Nephron progenitor cell (in vitro differentiated cells): Measurements from ENCODE around the gene ADAM12.

ENCODE experiments used
- DNase-seq: peaks from one replicate; pipeline ENCODE4 v3.0.0; 2021
- H3K27ac Mint-ChIP-seq: 2 replicates; pipeline ENCODE4 v1.8.0; 2021; ENCODE audit warnings: mild to moderate bottlenecking, moderate library complexity, mixed read lengths
- H3K27me3 Mint-ChIP-seq: 2 replicates; pipeline ENCODE4 v1.8.0; 2021; ENCODE audit warnings: mild to moderate bottlenecking, low read depth, mixed read lengths; ENCODE audit not compliant: poor library complexity
- H3K36me3 Mint-ChIP-seq: 2 replicates; pipeline ENCODE4 v1.8.0; 2021; ENCODE audit warnings: low read depth, mixed read lengths
- H3K4me1 Mint-ChIP-seq: 2 replicates; pipeline ENCODE4 v1.8.0; 2021; ENCODE audit warnings: mixed read lengths
- H3K4me3 Mint-ChIP-seq: 2 replicates; pipeline ENCODE4 v1.8.0; 2021; ENCODE audit warnings: mild to moderate bottlenecking, moderate library complexity, mixed read lengths
- H3K9me3 Mint-ChIP-seq: 2 replicates; pipeline ENCODE4 v1.8.0; 2021; ENCODE audit warnings: mild to moderate bottlenecking, moderate library complexity, mixed read lengths
- TF ChIP-seq, protein P1 (sequence below): fragments of 200-600 bp; sonication (generic); IDR thresholded peaks from 2 replicates; pipeline ENCODE4 v1.5.0; 2021; ENCODE audit warnings: antibody characterized with exemption

Gene ADAM12

DNA sequence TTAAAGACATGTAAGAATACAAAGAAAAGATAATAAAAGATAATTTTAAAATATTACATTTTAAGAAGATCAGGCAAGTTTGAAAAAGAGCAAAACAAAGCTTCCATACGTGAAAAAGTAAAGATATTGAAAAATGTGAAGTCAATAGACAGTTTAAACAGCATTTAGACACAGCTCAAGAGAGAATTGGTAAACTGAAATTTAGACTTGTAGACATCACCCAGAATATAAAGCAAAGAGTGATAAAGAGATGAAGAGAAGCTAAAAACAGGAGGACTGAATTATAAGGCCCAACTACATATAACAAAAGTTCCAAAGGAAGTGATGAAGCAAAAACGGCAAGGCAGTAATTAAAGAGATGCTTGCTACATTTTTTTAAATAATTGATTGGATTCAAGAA is 13.8 kb downstream of the ADAM12 start:
- peaks cover 22% of the 10 kb centered on the region for H3K36me3 Mint-ChIP-seq
- no peaks in the 10 kb centered on the region for H3K4me1 Mint-ChIP-seq
- TF ChIP-seq, protein P1, sequence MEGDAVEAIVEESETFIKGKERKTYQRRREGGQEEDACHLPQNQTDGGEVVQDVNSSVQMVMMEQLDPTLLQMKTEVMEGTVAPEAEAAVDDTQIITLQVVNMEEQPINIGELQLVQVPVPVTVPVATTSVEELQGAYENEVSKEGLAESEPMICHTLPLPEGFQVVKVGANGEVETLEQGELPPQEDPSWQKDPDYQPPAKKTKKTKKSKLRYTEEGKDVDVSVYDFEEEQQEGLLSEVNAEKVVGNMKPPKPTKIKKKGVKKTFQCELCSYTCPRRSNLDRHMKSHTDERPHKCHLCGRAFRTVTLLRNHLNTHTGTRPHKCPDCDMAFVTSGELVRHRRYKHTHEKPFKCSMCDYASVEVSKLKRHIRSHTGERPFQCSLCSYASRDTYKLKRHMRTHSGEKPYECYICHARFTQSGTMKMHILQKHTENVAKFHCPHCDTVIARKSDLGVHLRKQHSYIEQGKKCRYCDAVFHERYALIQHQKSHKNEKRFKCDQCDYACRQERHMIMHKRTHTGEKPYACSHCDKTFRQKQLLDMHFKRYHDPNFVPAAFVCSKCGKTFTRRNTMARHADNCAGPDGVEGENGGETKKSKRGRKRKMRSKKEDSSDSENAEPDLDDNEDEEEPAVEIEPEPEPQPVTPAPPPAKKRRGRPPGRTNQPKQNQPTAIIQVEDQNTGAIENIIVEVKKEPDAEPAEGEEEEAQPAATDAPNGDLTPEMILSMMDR, result no peak
- H3K9me3 Mint-ChIP-seq, result peaks cover 37% of the 10 kb centered on the region
- no peak for DNase-seq
- H3K27ac Mint-ChIP-seq, result no peak overlapping the region
- peaks cover 8% of the 10 kb centered on the region for H3K27me3 Mint-ChIP-seq
- H3K4me3 Mint-ChIP-seq, result no peak overlapping the region

DNA sequence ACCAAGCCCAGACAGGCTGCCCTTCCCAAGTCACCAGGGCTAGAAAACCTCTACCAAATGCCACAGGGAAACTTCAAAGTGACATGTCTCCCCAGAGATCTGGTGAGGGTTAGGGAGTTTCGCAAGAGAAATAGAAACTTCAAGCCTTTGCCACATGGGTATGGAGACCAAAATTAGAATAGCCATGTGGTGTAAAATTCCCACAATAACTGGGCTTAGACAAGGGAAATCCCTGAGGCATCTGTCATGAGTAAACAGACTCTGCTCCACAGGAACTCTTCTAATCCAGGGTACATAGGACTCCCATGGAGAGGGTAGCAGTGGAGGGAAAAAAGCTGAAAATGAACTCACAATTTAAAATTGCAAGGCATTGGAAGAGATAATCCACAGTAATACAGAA is 14.3 kb downstream of the ADAM12 start:
- Mint-ChIP-seq H3K27ac (no peak overlapping the region), H3K9me3 (peaks cover 37% of the 10 kb centered on the region), H3K36me3 (peaks cover 22% of the 10 kb centered on the region)

DNA sequence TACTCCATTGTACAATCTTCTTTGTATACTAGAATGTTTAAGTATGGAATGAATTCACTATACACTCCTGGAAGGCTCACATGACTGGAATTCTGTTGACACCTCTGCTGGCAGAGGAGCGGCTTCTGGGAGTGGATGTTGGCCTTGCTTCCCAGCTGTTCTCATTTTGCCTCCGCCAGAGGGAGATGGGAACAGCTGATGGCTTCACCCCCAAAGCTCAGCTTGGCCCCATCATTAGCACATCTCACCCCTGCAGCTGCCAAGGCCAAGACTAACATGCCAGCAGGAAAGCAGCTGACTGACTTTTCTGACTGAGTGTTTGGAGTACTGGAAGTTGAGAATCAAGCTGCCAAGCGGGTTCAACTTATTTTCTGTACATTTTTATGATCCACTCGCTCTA is 15.1 kb downstream of the ADAM12 start:
- no peak overlapping the region for H3K27ac Mint-ChIP-seq
- H3K36me3 Mint-ChIP-seq, result peaks cover 22% of the 10 kb centered on the region
- no peak overlapping the region for H3K4me3 Mint-ChIP-seq
- H3K9me3 Mint-ChIP-seq, result peaks cover 37% of the 10 kb centered on the region
- H3K4me1 Mint-ChIP-seq, result no peaks in the 10 kb centered on the region
- peaks cover 5% of the 10 kb centered on the region for H3K27me3 Mint-ChIP-seq
- TF ChIP-seq, protein P1, result no peak
- no peak for DNase-seq

More for the DNA sequence above, 14.3 kb downstream of the ADAM12 start:
- no peak overlapping the region for H3K4me3 Mint-ChIP-seq
- H3K4me1 Mint-ChIP-seq, result no peaks in the 10 kb centered on the region
- DNase-seq, result no peak
- TF ChIP-seq, protein P1, result no peak
- H3K27me3 Mint-ChIP-seq, result peaks cover 5% of the 10 kb centered on the region

DNA sequence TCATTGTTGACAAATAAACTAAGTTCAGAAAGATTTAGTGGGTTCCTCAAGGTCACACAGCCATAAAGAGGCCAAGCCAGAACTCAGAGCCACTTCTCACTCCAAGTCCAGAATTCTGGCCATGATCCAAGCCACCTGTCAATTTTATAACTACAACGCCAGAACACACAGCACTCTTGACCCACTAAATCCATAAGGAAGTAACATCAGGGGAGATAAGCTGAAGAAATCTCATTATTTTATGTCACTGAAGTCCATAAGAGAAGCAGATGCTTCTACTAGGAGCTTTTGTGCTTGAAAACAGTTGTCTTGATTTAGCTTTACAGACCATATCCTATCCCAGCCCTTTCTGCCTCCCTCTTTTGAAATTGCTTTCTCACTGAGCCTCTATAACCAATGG is 15.9 kb downstream of the ADAM12 start:
- TF ChIP-seq, protein P1, result no peak
- peaks cover 5% of the 10 kb centered on the region for H3K27me3 Mint-ChIP-seq
- H3K36me3 Mint-ChIP-seq, result peaks cover 19% of the 10 kb centered on the region
- DNase-seq, result no peak
- H3K9me3 Mint-ChIP-seq, result peaks cover 34% of the 10 kb centered on the region
- H3K4me3 Mint-ChIP-seq, result no peak overlapping the region
- no peaks in the 10 kb centered on the region for H3K4me1 Mint-ChIP-seq
- no peak overlapping the region for H3K27ac Mint-ChIP-seq

DNA sequence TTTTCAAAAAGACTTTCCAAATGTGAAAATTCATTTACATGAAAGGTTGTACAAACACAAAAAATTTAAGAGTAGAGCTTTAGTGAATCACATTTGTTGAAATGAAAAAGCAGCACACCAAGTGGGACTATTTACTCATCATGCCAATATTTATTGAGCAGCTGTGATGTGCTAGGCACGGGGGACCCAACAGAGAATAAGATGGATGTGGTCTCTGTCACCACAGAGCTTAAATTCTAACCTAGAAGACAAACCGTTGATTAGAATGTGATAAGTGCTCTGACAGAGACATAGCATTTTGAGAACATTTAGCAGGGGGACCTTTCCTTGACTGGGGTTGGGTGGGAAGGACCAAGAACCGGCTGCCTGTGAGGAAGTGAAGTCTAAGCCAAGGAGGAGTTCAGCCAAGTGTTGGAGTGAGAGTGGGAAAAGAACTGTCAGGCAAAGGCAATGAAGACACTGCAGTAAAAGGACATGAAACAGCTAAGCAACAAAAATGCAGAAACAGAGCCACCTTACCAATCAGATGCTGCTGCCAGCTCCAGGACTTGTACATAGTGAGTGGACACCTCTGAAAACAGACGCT is 19.1 kb downstream of the ADAM12 start:
- Mint-ChIP-seq H3K9me3 (peaks cover 6% of the 10 kb centered on the region), H3K27ac (peak overlapping the region; percentile 24), H3K4me1 (no peaks in the 10 kb centered on the region), H3K36me3 (peaks cover 4% of the 10 kb centered on the region), H3K27me3 (peaks cover 5% of the 10 kb centered on the region), H3K4me3 (no peak overlapping the region)
- DNase-seq, result no peak
- TF ChIP-seq, protein P1, result no peak

DNA sequence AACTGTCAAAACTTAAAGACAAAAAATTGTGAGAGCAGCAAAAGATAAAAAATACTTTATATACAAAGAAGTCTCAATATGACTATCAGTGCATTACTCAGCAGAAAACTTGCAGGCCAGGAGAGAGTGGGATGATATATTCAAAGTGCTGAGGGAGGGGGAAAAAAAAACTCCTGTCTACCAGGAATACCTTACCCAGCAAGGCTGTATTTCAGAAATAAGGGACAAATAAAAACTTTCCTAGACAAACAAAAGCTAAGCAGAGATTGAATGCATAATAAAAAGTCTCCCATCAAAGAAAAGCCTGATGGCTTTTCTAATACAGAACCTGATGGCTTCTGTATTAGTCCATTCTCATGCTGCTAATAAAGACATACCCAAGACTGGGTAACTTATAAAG is 31.1 kb downstream of the ADAM12 start:
- TF ChIP-seq, protein P1, result no peak
- peaks cover 9% of the 10 kb centered on the region for H3K27me3 Mint-ChIP-seq
- H3K27ac Mint-ChIP-seq, result no peak overlapping the region
- no peak overlapping the region for H3K4me3 Mint-ChIP-seq
- peaks cover 44% of the 10 kb centered on the region for H3K36me3 Mint-ChIP-seq
- H3K9me3 Mint-ChIP-seq, result peaks cover 71% of the 10 kb centered on the region
- H3K4me1 Mint-ChIP-seq, result peaks cover 9% of the 10 kb centered on the region
- DNase-seq, result no peak
